RWPE1 (cell line): ENCODE measurements around the gene PAWR.

Experiments
- CTCF ChIA-PET: fragments of 350-600 bp; sonication (Branson Sonifier 250); formaldehyde crosslinking; extraction: SDS; loops from one replicate; lab custom pipeline; 2021; lab: Yijun Ruan, JAX
- POLR2A ChIA-PET: fragments of 400-600 bp; formaldehyde crosslinking; extraction: SDS; loops from one replicate; lab custom pipeline; 2020; ENCODE audit warnings: antibody characterized with exemption; ENCODE audit not compliant: low non-redundant PET; lab: Yijun Ruan, JAX
- DNase-seq: peaks from one replicate; pipeline ENCODE4 v3.0.0; 2012; ENCODE audit warnings: low spot score
- H3K27ac ChIP-seq: fragments of 450-650 bp; 2 replicates; pipeline ENCODE4 v1.5.1; 2017
- TF ChIP-seq, protein P1 (sequence below): fragments of 450-650 bp; conservative IDR thresholded peaks from 2 replicates; pipeline ENCODE4 v1.5.1; 2017; ENCODE audit warnings: low read depth, mild to moderate bottlenecking

PAWR gene

DNA sequence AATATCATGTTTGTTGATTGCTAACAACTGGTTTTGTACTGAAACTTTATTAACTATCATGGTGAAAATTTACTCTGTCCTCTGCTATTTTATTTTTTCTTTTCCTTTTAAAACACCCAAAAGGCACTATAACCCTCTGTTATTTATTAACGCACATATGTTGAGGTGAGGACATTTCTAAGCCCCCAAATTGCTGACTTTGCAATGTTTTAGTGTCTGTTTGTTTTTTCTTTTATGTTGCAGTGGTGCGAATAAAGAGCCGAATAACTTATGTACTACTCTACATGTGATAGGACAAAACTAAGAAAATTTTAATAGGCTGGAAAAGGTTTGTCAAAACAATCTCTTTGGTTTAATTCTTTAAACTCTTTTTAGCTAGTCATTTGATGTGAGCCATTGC is 24.5 kb upstream of the PAWR start:
- CTCF ChIA-PET: no interaction called here
- TF ChIP-seq, protein P1, sequence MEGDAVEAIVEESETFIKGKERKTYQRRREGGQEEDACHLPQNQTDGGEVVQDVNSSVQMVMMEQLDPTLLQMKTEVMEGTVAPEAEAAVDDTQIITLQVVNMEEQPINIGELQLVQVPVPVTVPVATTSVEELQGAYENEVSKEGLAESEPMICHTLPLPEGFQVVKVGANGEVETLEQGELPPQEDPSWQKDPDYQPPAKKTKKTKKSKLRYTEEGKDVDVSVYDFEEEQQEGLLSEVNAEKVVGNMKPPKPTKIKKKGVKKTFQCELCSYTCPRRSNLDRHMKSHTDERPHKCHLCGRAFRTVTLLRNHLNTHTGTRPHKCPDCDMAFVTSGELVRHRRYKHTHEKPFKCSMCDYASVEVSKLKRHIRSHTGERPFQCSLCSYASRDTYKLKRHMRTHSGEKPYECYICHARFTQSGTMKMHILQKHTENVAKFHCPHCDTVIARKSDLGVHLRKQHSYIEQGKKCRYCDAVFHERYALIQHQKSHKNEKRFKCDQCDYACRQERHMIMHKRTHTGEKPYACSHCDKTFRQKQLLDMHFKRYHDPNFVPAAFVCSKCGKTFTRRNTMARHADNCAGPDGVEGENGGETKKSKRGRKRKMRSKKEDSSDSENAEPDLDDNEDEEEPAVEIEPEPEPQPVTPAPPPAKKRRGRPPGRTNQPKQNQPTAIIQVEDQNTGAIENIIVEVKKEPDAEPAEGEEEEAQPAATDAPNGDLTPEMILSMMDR: no peak
- no peak overlapping the region for H3K27ac ChIP-seq
- POLR2A ChIA-PET: no interaction called here
- no peak for DNase-seq

DNA sequence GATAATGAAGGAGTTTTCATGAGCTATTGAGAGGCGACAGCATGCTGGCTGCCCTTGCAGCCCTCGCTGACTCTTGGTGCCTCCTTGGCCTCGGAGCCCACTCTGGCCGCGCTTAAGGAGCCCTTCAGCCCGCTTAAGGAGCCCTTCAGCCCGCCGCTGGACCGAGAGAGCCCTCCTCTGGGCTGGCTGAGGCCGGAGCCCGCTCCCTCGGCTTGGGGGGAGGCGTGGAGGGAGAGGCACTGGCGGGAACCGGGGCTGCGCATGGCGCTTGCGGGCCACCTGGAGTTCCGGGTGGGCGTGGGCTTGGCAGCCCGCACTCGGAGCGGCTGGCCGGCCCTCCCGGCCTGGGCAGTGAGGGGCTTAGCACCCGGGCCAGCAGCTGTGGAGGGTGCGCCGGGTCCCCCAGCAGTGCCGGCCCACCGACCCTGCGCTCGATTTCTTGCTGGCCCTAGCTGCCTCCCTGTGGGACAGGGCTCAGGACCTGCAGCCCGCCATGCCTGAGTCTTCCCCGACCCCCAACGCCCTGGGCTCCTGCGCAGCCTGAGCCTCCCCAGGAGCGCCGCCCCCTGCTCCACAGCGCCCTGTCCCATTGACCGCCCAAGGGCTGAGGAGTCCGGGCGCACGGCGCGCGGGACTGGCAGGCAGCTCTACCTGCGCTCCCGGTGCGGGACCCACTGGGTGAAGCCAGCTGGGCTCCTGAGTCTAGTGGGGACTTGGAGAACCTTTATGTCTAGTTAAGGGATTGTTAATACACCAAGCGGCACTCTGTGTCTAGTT is 20.1 kb upstream of the PAWR start:
- ChIA-PET CTCF (no interaction called here), POLR2A (no interaction called here)
- TF ChIP-seq, protein P1: no peak
- DNase-seq: no peak
- no peak overlapping the region for H3K27ac ChIP-seq

DNA sequence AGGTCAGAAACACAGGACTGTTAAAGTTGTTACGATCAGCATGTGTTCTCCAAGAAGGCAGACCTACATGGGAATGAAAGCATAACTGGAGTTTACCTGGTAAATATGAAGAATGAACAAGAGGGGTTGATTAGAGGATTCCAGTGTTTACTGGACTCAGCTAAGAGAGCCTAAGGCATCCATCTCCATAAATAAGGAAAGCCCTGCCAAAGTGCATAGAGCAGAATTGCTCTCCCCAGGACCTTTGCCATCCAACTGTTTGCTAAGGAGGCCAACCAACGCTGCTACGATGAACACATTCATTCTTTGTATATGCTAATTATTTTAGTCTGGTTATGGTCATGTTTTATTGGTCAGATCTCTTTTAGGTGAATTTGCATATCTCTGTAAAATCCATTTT is 17.1 kb upstream of the PAWR start:
- TF ChIP-seq, protein P1: no peak
- DNase-seq: no peak
- CTCF ChIA-PET: interaction anchor here (1.1 kb wide), 1 partner anchor 10 kb away, joined by 5 read pairs; no protein-coding TSS in a partner anchor
- H3K27ac ChIP-seq: no peak overlapping the region
- POLR2A ChIA-PET: no interaction called here

DNA sequence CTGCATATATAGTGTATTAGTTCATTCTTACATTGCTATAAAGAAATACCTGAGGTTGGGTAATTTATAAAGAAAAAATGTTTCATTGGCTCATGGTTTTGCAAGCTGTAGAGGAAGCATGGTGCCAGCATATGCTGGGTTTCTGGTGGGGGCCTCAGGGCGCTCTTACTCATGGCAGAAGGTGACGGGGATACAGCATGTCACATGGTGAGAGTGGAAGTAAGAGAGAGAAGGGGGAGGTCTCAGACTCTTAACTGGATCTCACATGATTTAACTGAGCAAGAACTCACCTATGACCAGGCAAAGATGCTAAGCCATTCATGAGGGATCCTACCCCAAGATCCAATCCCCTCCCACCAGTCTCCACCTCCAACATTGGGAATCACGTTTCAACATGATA is 15.9 kb upstream of the PAWR start:
- POLR2A ChIA-PET: no interaction called here

DNA sequence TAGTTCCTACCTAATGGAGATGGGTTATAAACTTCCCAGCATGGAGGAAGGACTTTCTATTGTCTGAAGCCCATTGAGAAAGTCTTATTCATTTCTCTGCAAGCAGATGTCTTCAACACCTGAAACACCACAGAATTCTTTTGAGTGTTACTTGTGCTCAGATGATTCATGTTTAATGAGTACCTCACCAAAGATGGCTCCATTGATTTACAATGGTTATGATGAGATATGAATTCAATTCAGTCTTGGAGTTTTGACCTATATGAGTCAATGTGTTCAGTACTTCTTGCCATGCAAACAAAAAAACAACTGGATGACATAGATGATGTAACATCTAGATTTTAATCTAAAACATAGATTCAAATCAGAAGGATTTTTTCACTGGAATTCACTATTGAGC is 15.4 kb upstream of the PAWR start:
- ChIA-PET CTCF (interaction anchor here (0.5 kb wide), 1 partner anchor 634 kb away, joined by 3 read pairs; no protein-coding TSS in a partner anchor), POLR2A (no interaction called here)
- TF ChIP-seq, protein P1: no peak
- H3K27ac ChIP-seq: no peak overlapping the region
- peak; percentile 26 for DNase-seq

More for the DNA sequence above, 15.9 kb upstream of the PAWR start:
- TF ChIP-seq, protein P1: no peak
- no peak for DNase-seq
- H3K27ac ChIP-seq: no peak overlapping the region
- CTCF ChIA-PET: interaction anchor here (0.6 to 1.1 kb wide), 2 partner anchors 9 to 639 kb away, joined by 5 to 8 read pairs; no protein-coding TSS in a partner anchor

DNA sequence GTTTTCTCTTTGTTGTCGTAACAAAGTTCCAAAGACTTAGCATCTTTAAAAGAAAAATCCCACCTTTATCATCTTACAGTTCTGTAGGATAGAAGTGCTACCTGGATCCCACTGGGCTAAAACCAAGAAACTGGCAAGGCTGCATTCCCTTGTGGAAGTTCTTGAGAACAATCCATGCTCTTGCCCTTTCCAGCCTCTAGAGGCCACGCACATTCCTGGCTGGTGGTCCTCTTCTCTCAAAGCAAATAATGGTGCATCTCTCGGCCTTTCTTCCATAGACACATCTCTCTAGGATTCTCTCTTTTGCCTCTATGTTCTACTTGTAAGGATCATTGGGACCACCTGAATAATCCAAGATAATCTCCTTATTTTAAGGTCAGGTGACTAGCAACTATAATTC is 8.2 kb upstream of the PAWR start:
- DNase-seq: no peak
- TF ChIP-seq, protein P1: no peak
- H3K27ac ChIP-seq: no peak overlapping the region
- ChIA-PET CTCF (no interaction called here), POLR2A (no interaction called here)
